COR-L47 (cell line): ENCODE data around the gene ITGA8.
"Not testable (repeated sequence)": the region's sequence is repeated elsewhere in the genome, so short reads cannot be mapped to it uniquely, and the experiment has no call there.

Experiments used
- DNase-seq: peaks from one replicate; lab custom pipeline; 2025; lab: John Stamatoyannopoulos, UW

ITGA8 gene

GRCh38 chr10:15550950-15551349 is 168.8 kb downstream of the ITGA8 start:
- DNase-seq: no peak

DNA sequence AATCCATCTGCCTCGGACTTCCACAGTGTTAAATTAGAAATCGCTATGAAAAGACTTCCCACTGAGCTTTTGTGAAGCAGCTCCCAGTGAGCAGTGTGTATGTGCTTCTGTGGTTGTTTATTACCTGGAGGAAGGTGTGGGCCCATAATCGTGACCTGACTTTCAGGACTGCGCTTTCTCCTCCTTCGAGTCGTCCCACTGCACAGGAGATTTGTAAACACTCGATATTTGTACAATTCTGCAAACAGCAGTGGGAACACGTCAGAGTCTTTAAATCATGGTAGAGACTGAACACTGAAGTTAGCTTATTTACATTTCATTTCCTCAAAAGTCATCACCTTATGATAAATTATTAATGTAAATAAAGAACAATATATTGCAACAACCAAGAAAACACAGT is 171.4 kb downstream of the ITGA8 start:
- DNase-seq: no peak

GRCh38 chr10:15546606-15547005 is 173.1 kb downstream of the ITGA8 start:
- no peak for DNase-seq

- no peak for DNase-seq
Observed at GRCh38 chr10:15545884-15546283, 173.8 kb downstream of the ITGA8 start.

DNA sequence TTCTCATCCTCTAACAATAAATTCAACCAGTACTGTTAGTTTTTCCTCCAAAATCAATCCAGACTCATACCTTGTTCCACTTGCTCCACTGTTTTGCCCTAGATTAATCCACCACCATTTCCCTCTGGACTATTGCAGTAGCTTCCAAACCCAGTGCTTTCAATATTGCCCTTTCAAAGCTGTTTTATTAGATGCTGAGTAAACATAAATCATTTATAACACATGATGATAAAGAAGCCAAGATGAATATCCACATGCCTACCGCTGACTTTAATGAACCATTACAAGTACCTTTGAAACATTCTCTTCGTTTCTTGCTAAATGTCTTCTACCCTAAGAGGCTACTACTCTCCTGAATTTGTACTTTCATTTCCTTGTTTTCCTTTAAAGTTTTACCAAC is 174.5 kb downstream of the ITGA8 start:
- no peak for DNase-seq

DNA sequence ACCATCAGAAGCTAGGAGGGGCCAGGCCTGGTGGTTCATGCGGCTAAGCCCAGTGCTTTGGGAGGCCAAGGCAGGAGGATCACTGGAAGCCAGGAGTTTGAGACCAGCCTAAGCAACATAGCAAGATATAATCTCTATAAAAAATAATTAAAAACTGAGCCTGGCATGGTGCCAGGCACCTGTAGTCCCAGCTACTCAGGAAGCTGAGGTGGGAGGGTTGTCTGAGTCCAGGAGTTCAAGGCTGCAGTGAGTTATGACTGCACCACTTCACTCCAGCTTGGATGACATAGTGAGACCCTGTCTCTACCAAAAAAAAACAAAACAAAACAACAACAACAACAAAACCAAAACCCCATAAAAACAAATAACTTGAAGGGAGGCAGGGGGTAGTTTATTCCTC is 175.7 kb downstream of the ITGA8 start:
- DNase-seq: no peak

- DNase-seq: no peak
Observed at GRCh38 chr10:15542817-15543216, 176.9 kb downstream of the ITGA8 start.

DNA sequence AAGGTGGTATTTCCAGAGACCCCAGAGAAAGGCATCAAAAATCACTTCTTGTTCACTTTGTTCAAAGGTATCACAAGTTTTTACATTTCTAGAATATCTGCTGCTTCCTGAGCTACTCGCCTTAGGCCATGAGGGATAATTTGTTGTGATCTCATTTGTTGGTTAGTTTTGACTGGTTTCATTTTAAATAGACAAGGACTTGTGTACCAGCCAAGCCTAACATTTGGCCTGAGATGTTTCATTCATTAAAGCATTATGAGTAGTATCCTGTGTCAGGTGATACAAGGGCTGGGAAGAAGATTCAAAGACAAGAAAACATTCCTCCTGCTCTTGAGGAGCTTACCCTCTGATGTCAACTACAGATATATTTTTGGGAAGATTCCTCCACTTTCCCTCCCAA is 178.3 kb downstream of the ITGA8 start:
- no peak for DNase-seq

GRCh38 chr10:15540727-15541126 is 179.0 kb downstream of the ITGA8 start:
- DNase-seq: no peak

DNA sequence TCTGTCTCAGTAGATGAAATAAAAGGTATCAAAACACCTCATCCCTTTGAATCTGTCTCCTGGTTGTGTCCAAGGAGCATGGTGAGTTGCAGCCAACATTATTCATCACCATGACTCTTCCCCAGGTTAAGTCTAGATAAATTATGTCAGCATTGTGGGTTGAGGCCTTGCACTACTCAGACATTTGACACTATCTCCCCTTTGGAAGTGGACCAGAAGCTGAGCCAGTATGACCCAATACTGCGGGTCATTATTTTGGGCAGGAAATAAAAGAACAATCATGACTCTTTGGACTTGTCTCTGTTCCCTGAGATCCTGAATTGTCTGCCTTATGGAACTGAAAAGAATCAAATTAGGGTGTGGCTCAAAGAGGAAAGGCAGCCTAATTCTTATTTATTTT is 180.5 kb downstream of the ITGA8 start:
- no peak for DNase-seq

DNA sequence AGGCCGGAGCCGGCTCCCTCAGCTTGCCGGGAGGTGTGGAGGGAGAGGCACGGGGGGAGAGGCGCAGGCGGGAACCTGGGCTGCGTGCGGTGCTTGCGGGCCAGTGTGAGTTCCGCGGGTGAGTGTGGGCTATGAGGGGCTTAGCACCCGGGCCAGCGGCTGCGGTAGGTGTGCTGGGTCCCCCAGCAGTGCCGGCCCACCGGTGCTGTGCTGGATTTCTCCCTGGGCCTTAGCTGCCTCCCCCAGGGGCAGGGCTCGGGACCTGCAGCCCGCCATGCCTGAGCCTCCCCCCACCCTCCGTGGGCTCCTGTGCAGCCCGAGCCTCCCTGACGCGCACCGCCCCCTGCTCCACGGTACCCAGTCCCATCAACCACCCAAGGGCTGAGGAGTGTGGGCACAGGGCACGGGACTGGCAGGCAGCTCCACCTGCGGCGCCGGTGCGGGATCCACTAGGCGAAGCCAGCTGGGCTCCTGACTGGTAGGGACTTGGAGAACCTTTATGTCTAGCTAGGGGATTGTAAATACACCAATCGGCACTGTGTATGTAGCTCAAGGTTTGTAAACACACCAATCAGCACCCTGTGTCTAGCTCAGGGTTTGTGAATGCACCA is 184.7 kb downstream of the ITGA8 start:
- DNase-seq: not testable (repeated sequence)

GRCh38 chr10:15531927-15532722 is 187.6 kb downstream of the ITGA8 start:
- DNase-seq: no peak

- DNase-seq: no peak
Observed at GRCh38 chr10:15528859-15529239, 190.9 kb downstream of the ITGA8 start.

- DNase-seq: no peak
Observed at GRCh38 chr10:15526754-15527153, 193.0 kb downstream of the ITGA8 start.

DNA sequence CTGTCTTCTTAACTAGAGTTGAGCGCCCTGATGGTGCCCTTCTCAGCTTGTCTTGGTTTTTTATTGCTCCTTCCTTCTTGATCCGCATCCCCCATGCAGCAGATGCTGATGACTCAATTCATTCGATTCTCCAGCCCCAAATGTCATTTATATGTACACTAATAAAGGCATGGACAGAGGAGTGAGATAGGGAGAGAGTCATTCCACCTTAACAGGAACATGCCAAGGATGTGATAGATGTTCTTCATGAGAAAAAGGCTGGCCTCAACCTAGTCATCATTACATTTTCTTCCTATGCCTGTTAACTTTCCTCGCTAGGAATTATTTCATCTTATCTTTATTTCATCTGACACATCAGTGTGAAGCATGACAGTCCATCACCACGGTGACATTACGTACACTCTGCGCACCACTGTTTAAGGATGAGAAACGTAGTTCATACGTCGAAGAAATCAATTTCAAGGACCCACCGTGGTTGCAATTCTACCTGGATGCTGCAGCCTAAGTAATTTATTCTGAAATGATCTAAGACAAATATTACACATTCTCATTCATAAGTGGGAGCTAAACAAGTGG is 198.3 kb downstream of the ITGA8 start:
- no peak for DNase-seq

DNA sequence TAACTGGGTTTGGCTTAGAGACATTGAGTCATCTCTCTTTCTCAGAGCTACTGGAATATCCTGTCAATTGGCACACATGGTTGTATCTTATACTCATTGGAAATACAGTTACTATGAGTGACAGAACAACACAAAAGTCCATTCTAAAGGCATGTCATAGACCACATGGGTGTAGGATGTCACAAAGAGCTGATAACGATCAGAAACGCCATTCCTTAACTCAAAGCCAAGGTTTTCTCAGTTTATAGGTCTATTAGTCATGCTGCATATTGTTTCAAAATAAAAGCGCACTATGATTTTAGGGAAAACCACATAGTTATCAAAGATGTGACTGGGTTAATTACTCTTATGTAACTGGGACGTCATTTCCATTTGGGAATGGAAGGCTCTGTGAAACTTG is 201.5 kb downstream of the ITGA8 start:
- DNase-seq: no peak

- DNase-seq: no peak
Observed at GRCh38 chr10:15516256-15517085, 203.3 kb downstream of the ITGA8 start.

DNA sequence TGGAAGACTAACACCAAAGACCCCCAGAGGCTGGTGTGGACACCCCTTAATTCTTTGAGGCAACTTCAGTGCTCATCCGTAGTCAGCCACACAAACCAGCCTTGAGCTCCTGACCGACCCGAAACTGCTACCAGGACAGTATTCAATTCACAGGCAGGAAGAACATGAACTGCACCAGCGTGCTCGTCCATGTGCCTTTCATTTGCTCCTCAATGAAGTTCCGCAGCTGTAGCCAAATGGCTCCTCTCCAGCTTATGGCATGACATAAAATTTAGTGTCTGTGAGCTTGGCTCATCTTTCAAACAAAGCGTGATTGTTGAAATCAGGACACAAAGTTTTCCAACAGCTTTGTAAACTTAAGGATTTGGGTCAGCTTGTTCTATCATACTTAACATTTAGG is 204.5 kb downstream of the ITGA8 start:
- no peak for DNase-seq

- no peak for DNase-seq
Observed at GRCh38 chr10:15510963-15511362, 208.8 kb downstream of the ITGA8 start.

GRCh38 chr10:15505329-15505728 is 214.4 kb downstream of the ITGA8 start:
- DNase-seq: no peak

GRCh38 chr10:15504101-15504840 is 215.5 kb downstream of the ITGA8 start:
- no peak for DNase-seq
